Liver (tissue), 9 donors: ENCODE measurements around the gene LMOD1. TPM values are rescaled to one million over a fixed set of nuclear protein-coding genes. Genes with fewer than 3 reads are reported as not detected.

Experiments used
- DNase-seq: peaks from one replicate; pipeline ENCODE4 v3.0.0-alpha.2; 2017; ENCODE audit warnings: low spot score
- H3K27ac ChIP-seq, 2 donors: one replicate each; pipeline ENCODE4 v1.7.0; 2013; ENCODE audit warnings: inconsistent platforms in 2 of 2, low read length in 2 of 2, control low read depth in 1 of 2, low read depth in 1 of 2, mild to moderate bottlenecking in 1 of 2
- H3K27me3 ChIP-seq, 4 donors: one replicate each; pipeline versions ENCODE4 v1.6.1 to v1.7.0; 2013; ENCODE audit warnings: low read length in 3 of 4, inconsistent platforms in 1 of 4, mild to moderate bottlenecking in 1 of 4, moderate library complexity in 1 of 4; ENCODE audit not compliant: control insufficient read depth in 4 of 4, insufficient read depth in 4 of 4
- H3K36me3 ChIP-seq, 4 donors: one replicate each; pipeline versions ENCODE4 v1.6.1 to v1.7.0; 2013; ENCODE audit warnings: low read length in 3 of 4, mild to moderate bottlenecking in 3 of 4, low read depth in 1 of 4, moderate library complexity in 1 of 4; ENCODE audit not compliant: control insufficient read depth in 4 of 4, insufficient read depth in 3 of 4
- H3K4me1 ChIP-seq, 4 donors: one replicate each; pipeline versions ENCODE4 v1.6.1 to v1.7.0; 2013; ENCODE audit warnings: low read length in 3 of 4, mild to moderate bottlenecking in 3 of 4, moderate library complexity in 1 of 4; ENCODE audit not compliant: control insufficient read depth in 4 of 4, insufficient read depth in 4 of 4
- H3K4me3 ChIP-seq, 3 donors: one replicate each; pipeline versions ENCODE4 v1.6.1 to v1.7.0; 2013; ENCODE audit warnings: low read length in 3 of 3, control low read depth in 1 of 3, low read depth in 1 of 3, mild to moderate bottlenecking in 1 of 3
- H3K9ac ChIP-seq, 2 donors: one replicate each; pipeline ENCODE4 v1.7.0; 2013; ENCODE audit warnings: low read length in 2 of 2, mild to moderate bottlenecking in 2 of 2, moderate library complexity in 2 of 2, control low read depth in 1 of 2, low read depth in 1 of 2
- H3K9me3 ChIP-seq, 4 donors: one replicate each; pipeline versions ENCODE4 v1.6.1 to v1.7.0; 2013; ENCODE audit warnings: low read length in 3 of 4; ENCODE audit not compliant: control insufficient read depth in 4 of 4
- ATF3 ChIP-seq: IDR thresholded peaks from 2 replicates; pipeline ENCODE4 v1.6.1; 2016; ENCODE audit warnings: antibody characterized with exemption
- CTCF ChIP-seq: fragments of 150-350 bp; IDR thresholded peaks from 2 replicates; pipeline ENCODE4 v1.5.1; 2017; ENCODE audit warnings: improper control_type of control experiment, low read depth, low read length; ENCODE audit not compliant: missing input control
- EGR1 ChIP-seq, 2 donors: IDR thresholded peaks; 2 replicates each; pipeline ENCODE4 v1.6.1; 2016 to 2018; ENCODE audit warnings: antibody characterized with exemption in 2 of 2, low read depth in 2 of 2
- FOXA1 ChIP-seq: IDR thresholded peaks from 2 replicates; pipeline ENCODE4 v1.6.1; 2016; ENCODE audit warnings: antibody characterized with exemption
- FOXA2 ChIP-seq: IDR thresholded peaks from 2 replicates; pipeline ENCODE4 v1.6.1; 2016; ENCODE audit warnings: antibody characterized with exemption
- GABPA ChIP-seq, 2 donors: IDR thresholded peaks in 1 of 2; conservative IDR thresholded peaks in 1 of 2; 2 replicates each; pipeline ENCODE4 v1.6.1; 2016; ENCODE audit warnings: antibody characterized with exemption in 2 of 2, mild to moderate bottlenecking in 1 of 2, moderate library complexity in 1 of 2
- HNF4A ChIP-seq, 2 donors: conservative IDR thresholded peaks; 2 replicates each; pipeline ENCODE4 v1.6.1; 2016; ENCODE audit warnings: antibody characterized with exemption in 2 of 2, mild to moderate bottlenecking in 2 of 2
- HNF4G ChIP-seq: IDR thresholded peaks from 2 replicates; pipeline ENCODE4 v1.6.1; 2016; ENCODE audit warnings: antibody characterized with exemption
- JUND ChIP-seq, 2 donors: IDR thresholded peaks; 2 replicates each; pipeline ENCODE4 v1.6.1; 2016; ENCODE audit warnings: antibody characterized with exemption in 2 of 2
- MAX ChIP-seq: IDR thresholded peaks from 2 replicates; pipeline ENCODE4 v1.6.1; 2016; ENCODE audit warnings: antibody characterized with exemption
- NR2F2 ChIP-seq: IDR thresholded peaks from 2 replicates; pipeline ENCODE4 v1.6.1; 2016; ENCODE audit warnings: antibody characterized with exemption
- RAD21 ChIP-seq, 2 donors: IDR thresholded peaks; 2 replicates each; pipeline ENCODE4 v1.6.1; 2016; ENCODE audit warnings: antibody characterized with exemption in 2 of 2, mild to moderate bottlenecking in 2 of 2
- REST ChIP-seq: IDR thresholded peaks from 2 replicates; pipeline ENCODE4 v1.6.1; 2016; ENCODE audit warnings: antibody characterized with exemption, mild to moderate bottlenecking
- RXRA ChIP-seq, 2 donors: IDR thresholded peaks; 2 replicates each; pipeline ENCODE4 v1.6.1; 2017 to 2018; ENCODE audit warnings: antibody characterized with exemption in 2 of 2, mild to moderate bottlenecking in 1 of 2
- SP1 ChIP-seq: IDR thresholded peaks from 2 replicates; pipeline ENCODE4 v1.6.1; 2018; ENCODE audit warnings: antibody characterized with exemption, mild to moderate bottlenecking
- TAF1 ChIP-seq: conservative IDR thresholded peaks from 2 replicates; pipeline ENCODE4 v1.6.1; 2016; ENCODE audit warnings: antibody characterized with exemption, mild to moderate bottlenecking
- YY1 ChIP-seq: IDR thresholded peaks from 2 replicates; pipeline ENCODE4 v1.6.1; 2016; ENCODE audit warnings: antibody characterized with exemption, mild to moderate bottlenecking
- ZBTB33 ChIP-seq: IDR thresholded peaks from 2 replicates; pipeline ENCODE4 v1.6.1; 2016; ENCODE audit warnings: antibody characterized with exemption
- WGBS: extraction: QIAGEN DNeasy Blood & Tissue Kit; methylation state at CpG from one replicate; pipeline ENCODE4 v1.1.7; 2013; 5-methylcytosine and 5-hydroxymethylcytosine counted together
- polyA plus RNA-seq, 2 donors: library from polyadenylated mRNA; stranded (reverse) in 1 of 2; unstranded in 1 of 2; fragments of 200-250 nt in 1 of 2; fragments of >200 nt in 1 of 2; fragmentation: Nextera tagmentation in 1 of 2; extraction: Ambion mirVana in 1 of 2; gene quantifications; one replicate each; pipeline versions ENCODE4 v1.2.1 to v1.2.3, GENCODE V29; 2013 to 2015
- total RNA-seq, 2 donors: library from RNA; depleted of rRNA; stranded (reverse); fragments of >200 nt; gene quantifications; one replicate each; pipeline ENCODE4 v1.2.3, GENCODE V29; 2014
- donor health status: healthy.
- donor health status: healthy.
- donor health status: healthy.
- donor health status: healthy.
- donor health status: healthy.

The LMOD1 gene
- total and polyA plus RNA-seq, 4 donors: 0.14 to 4.4 (median 2.2) TPM

DNA sequence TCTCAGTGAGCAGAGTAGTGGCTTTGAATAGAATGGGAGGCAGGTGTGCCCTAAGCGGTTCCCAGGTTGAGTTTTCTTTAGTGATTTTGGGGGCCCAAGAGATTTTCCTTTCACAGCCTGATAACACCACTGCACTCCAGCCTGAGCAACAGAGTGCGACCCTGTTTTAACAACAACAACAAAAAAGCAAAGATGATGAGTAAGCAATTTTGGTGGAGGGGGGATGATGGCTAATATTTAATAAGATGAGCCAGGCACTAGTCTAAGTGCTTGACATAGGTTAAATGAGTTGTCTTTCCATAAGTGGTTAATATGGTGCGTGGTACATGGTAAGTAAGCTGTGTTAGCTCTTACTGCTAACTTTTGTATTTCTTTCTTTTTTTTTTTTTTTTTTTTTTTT, 38.1 kb upstream of the LMOD1 start:
- Histone ChIP-seq H3K27ac (no peak overlapping the region), H3K9ac (no peak overlapping the region), H3K36me3 (peaks cover 0 to 10% (median 3%) of the 10 kb centered on the region in 4 donors), H3K9me3 (no peaks in the 10 kb centered on the region), H3K27me3 (no peaks in the 10 kb centered on the region), H3K4me3 (no peak overlapping the region), H3K4me1 (peaks cover 6 to 21% (median 13%) of the 10 kb centered on the region in 4 donors)
- over 99% methylated on average over 3 of the region's 3 CpGs for whole genome bisulfite sequencing
- TF ChIP-seq HNF4G: no peak
- TF ChIP-seq YY1: no peak
- no peak for TF ChIP-seq FOXA1
- no peak for TF ChIP-seq CTCF
- TF ChIP-seq MAX: no peak
- no peak for TF ChIP-seq FOXA2
- TF ChIP-seq REST: no peak
- no peak for TF ChIP-seq EGR1 (IDR thresholded peaks at IDR 0.05; ENCODE audit: low read depth in 2 of 2)
- TF ChIP-seq NR2F2: no peak
- no peak for TF ChIP-seq ZBTB33
- no peak for TF ChIP-seq RXRA (IDR thresholded peaks at IDR 0.05)
- TF ChIP-seq JUND (IDR thresholded peaks at IDR 0.05): no peak
- TF ChIP-seq TAF1: no peak
- no peak for TF ChIP-seq SP1
- TF ChIP-seq HNF4A (conservative IDR thresholded peaks at IDR 0.05): no peak
- TF ChIP-seq RAD21 (IDR thresholded peaks at IDR 0.05): no peak
- TF ChIP-seq GABPA (IDR thresholded peaks at IDR 0.05 in 1 of 2, conservative IDR thresholded peaks at IDR 0.05 in 1 of 2): no peak
- TF ChIP-seq ATF3: no peak
- DNase-seq: no peak
